ENCODE measurements around the gene PDCD1LG2. TPM values are rescaled to one million over a fixed set of nuclear protein-coding genes. Genes with fewer than 3 reads are reported as not detected.
"Not testable (repeated sequence)": the region's sequence is repeated elsewhere in the genome, so short reads cannot be mapped to it uniquely, and the experiment has no call there.

The PDCD1LG2 gene
- total RNA-seq, 1 donor from 2014 or later, result 0.32 TPM

- not testable (repeated sequence) for ATAC-seq
Measured at GRCh38 chr9:5494765-5495164, 15.6 kb upstream of the PDCD1LG2 start.

- no peak for ATAC-seq
Measured at GRCh38 chr9:5499157-5499556, 11.2 kb upstream of the PDCD1LG2 start.

- ATAC-seq, result no peak
Measured at GRCh38 chr9:5499889-5500398, 10.4 kb upstream of the PDCD1LG2 start.

- no peak for ATAC-seq
Measured at GRCh38 chr9:5500441-5501235, 9.7 kb upstream of the PDCD1LG2 start.

- ATAC-seq, result no peak
Measured at GRCh38 chr9:5502553-5502952, 7.8 kb upstream of the PDCD1LG2 start.

- peak; percentile 69 for ATAC-seq
Measured at GRCh38 chr9:5509573-5509972, 758 bp upstream of the PDCD1LG2 start.

GRCh38 chr9:5510989-5511388 is 658 bp downstream of the PDCD1LG2 start:
- ATAC-seq, result no peak

GRCh38 chr9:5511476-5511875 is 1.1 kb downstream of the PDCD1LG2 start:
- ATAC-seq, result no peak

- no peak for ATAC-seq
Measured at GRCh38 chr9:5511935-5512580, 1.7 kb downstream of the PDCD1LG2 start.

- no peak for ATAC-seq
Measured at GRCh38 chr9:5512658-5513452, 2.5 kb downstream of the PDCD1LG2 start.

- ATAC-seq, result no peak
Measured at GRCh38 chr9:5513966-5514616, 3.8 kb downstream of the PDCD1LG2 start.

GRCh38 chr9:5514617-5515260 is 4.4 kb downstream of the PDCD1LG2 start:
- no peak for ATAC-seq

- ATAC-seq, result no peak
Measured at GRCh38 chr9:5515261-5515650, 4.9 kb downstream of the PDCD1LG2 start.

GRCh38 chr9:5516453-5517220 is 6.3 kb downstream of the PDCD1LG2 start:
- peak; percentile 31 for ATAC-seq

- ATAC-seq, result no peak
Measured at GRCh38 chr9:5518171-5518936, 8.0 kb downstream of the PDCD1LG2 start.

GRCh38 chr9:5518937-5519319 is 8.6 kb downstream of the PDCD1LG2 start:
- ATAC-seq, result no peak

- ATAC-seq, result no peak
Measured at GRCh38 chr9:5524090-5524489, 13.8 kb downstream of the PDCD1LG2 start.

GRCh38 chr9:5529683-5530221 is 19.4 kb downstream of the PDCD1LG2 start:
- peak; percentile 65 for ATAC-seq

- peak; percentile 24 for ATAC-seq
Measured at GRCh38 chr9:5531101-5531882, 21.0 kb downstream of the PDCD1LG2 start.
